ENCODE results near the gene ACER2.

ACER2 gene

GRCh38 chr9:19490269-19490668 is 81.5 kb downstream of the ACER2 start:
- DNase-seq = no peak

GRCh38 chr9:19490828-19491227 is 82.0 kb downstream of the ACER2 start:
- no peak for DNase-seq

GRCh38 chr9:19492775-19493173 is 84.0 kb downstream of the ACER2 start:
- DNase-seq = no peak

GRCh38 chr9:19493174-19493811 is 84.5 kb downstream of the ACER2 start:
- peak; percentile 58 for DNase-seq

GRCh38 chr9:19493876-19494275 is 85.1 kb downstream of the ACER2 start:
- DNase-seq = no peak

GRCh38 chr9:19495186-19496028 is 86.6 kb downstream of the ACER2 start:
- no peak for DNase-seq

GRCh38 chr9:19496321-19497050 is 87.7 kb downstream of the ACER2 start:
- DNase-seq = no peak

- no peak for DNase-seq
These were observed 88.5 kb downstream of the ACER2 start for GRCh38 chr9:19497276-19497675.

GRCh38 chr9:19498015-19498414 is 89.2 kb downstream of the ACER2 start:
- no peak for DNase-seq
